H1 (cell line): ENCODE measurements around the gene STEAP1.
"Not testable (repeated sequence)": the region's sequence is repeated elsewhere in the genome, so short reads cannot be mapped to it uniquely, and the experiment has no call there.

Experiments
- BRCA1 ChIP-seq: IDR thresholded peaks from 2 replicates; pipeline ENCODE4 v1.6.1; 2012; ENCODE audit warnings: low read depth, low read length, improper control_type of control experiment
- CBX8 ChIP-seq: fragments of 300-800, 300-1000 bp; sonication (generic); IDR thresholded peaks from 2 replicates; pipeline ENCODE4 v1.7.1; 2016; ENCODE audit warnings: low read depth, low read length, borderline replicate concordance
- EZH2 ChIP-seq: fragments of 200-600 bp; sonication (generic); IDR thresholded peaks from 2 replicates; pipeline ENCODE4 v1.7.1; 2012; ENCODE audit warnings: low read depth, mild to moderate bottlenecking, moderate library complexity, low read length, inconsistent platforms; ENCODE audit not compliant: severe bottlenecking
- NRF1 ChIP-seq: IDR thresholded peaks from 2 replicates; pipeline ENCODE4 v1.6.1; 2011; ENCODE audit warnings: mild to moderate bottlenecking, low read depth, low read length, improper control_type of control experiment
- POLR2AphosphoS5 ChIP-seq: IDR thresholded peaks from 2 replicates; pipeline ENCODE4 v1.6.1; 2011; ENCODE audit warnings: low read depth, low read length
- RXRA ChIP-seq: IDR thresholded peaks from 2 replicates; pipeline ENCODE4 v1.6.1; 2011; ENCODE audit warnings: low read depth, mild to moderate bottlenecking, low read length, moderate library complexity; ENCODE audit not compliant: insufficient read depth
- USF2 ChIP-seq: IDR thresholded peaks from 2 replicates; pipeline ENCODE4 v1.6.1; 2011; ENCODE audit warnings: low read length, improper control_type of control experiment

- TF ChIP-seq RXRA, BRCA1, POLR2AphosphoS5, CBX8, NRF1, EZH2, USF2: not testable (repeated sequence)
These were observed at the start of gene STEAP1 for GRCh38 chr7:90153943-90154771.
